G401 (cell line): Measurements from ENCODE around the gene PMEPA1. TPM values are rescaled to one million over a fixed set of nuclear protein-coding genes. Genes with fewer than 3 reads are reported as not detected.

Experiments used
- DNase-seq: peaks from one replicate; pipeline ENCODE4 v3.0.0-alpha.2; 2015; ENCODE audit warnings: low spot score
- in situ Hi-C: cut with HindIII; loops from 2 replicates; pipeline ENCODE4 v1.10.0; 2016; ENCODE audit warnings: low sequenced_read_pairs, mixed read lengths
- total RNA-seq: library from RNA; depleted of rRNA; stranded (reverse); fragments of >200 nt; shearing (Covaris generic); gene quantifications from 2 replicates; pipeline ENCODE4 v1.2.3, GENCODE V29; 2014; rRNA removed

PMEPA1 gene, protein sequence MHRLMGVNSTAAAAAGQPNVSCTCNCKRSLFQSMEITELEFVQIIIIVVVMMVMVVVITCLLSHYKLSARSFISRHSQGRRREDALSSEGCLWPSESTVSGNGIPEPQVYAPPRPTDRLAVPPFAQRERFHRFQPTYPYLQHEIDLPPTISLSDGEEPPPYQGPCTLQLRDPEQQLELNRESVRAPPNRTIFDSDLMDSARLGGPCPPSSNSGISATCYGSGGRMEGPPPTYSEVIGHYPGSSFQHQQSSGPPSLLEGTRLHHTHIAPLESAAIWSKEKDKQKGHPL
- total RNA-seq = 0.49 and 0.58 TPM in 2 replicates

DNA sequence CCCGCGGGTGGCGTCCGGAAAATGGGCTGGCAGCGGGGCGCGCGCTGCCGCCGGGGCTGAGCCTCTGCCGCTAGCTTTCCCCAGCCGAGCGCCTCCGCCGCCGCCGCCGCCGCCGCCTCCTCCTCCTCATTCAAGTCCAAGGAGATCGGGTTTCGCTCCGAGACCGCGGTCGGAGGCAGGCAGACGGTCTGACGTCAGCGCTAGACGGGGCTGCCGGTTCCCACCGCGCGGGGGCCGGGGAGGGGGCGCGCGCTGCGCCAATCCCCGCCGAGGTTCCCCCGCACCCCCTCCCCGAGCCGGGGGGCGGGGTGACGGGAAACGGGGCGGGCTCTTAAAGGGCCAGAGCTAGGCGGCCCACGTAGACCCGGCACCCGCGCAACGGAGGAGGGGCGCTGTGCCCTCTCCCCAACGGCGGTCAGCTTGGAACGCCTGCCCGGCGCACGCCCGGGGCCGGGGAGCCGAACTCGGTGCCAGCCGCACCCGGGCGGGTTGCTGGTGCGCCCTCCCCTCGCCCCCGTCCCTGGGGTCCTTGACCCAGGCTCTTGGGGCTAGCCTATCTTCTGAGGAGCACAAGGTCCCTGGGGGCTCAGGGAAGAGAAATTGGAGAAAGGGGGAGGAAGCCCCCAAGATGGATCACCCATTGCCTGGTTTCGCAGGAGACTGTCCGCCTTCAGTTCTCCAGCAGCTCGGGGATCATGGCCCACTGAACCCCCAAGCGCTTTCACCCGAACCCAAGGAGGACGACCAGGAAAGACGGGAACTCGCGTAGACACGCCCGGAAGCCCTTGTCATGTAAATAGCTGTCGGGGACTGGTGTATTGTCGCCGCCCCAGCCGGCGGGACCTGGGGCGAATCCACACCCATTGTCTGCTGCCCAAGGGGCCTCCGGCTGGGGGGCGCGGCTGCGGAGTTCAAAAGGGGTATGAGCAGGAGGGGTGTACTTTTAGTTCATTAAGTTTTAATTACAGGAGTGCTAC, at the start of gene PMEPA1:
Gene PMEPA1, minus strand, starts transcription at position 193 of the 977 bp plus-strand sequence. CDS start 433 bp downstream, outside the sequence.
- in situ Hi-C loops = no loop called here
- DNase-seq = peak; percentile 38

DNA sequence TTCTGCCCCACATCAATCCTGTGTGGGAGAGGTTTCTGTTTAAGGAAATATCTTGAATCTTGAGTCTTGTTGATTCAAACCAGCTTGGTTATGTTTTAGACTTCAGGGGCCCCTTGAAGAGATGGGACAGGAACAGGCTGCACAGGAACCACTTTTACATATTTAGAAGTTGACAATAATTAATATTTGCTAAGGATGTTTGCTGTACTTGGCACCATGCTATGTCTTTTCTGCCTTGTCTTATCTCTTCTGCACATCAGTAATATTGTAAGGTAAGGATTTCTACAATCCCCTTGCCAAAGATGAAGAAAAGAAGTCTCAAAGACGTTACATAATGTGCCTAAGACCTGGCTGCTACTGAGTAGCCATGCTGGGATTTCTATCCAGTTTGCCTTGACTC, 48.0 kb upstream of the PMEPA1 start:
- no peak for DNase-seq
- in situ Hi-C loops = no loop called here

DNA sequence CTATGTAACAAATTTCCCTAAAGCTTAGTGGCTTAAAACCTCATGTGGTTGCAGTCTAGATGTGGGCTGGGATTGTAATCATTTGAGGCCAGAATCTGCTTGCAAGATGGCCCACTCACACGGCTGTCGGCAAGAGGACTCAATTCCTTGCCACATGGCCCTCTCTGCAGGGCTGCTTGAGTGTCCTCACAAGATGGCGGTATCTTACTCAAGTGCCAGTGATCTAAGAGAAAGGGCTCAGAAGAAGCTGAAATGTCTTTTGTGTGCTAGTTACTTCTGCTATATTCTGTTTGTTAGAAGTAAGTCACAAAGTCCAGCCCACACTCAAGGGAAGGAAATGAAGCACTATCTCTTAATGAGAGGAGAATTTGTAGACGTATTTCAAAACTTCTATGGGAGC, 47.1 kb upstream of the PMEPA1 start:
- in situ Hi-C loops = no loop called here
- no peak for DNase-seq

DNA sequence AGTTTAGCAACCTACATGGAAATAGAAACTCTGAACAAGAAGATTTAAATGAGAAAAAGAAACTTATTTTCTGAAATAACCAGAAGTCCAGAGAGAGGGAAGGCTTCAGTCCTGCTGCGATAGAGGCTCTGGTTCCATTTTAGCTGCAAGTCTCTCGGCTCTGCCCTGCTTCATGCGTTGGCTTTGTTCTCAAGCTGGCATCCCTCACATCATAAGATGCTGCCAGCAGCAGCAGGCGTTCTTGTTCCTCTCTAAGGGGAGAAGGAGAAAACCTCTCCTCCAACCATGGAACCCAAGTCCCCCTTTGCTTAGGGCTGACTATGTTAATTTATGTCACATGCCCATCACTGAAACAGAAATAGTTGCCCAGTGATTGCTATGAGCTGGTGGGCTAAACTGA, 46.4 kb upstream of the PMEPA1 start:
- no peak for DNase-seq
- in situ Hi-C loops = no loop called here

DNA sequence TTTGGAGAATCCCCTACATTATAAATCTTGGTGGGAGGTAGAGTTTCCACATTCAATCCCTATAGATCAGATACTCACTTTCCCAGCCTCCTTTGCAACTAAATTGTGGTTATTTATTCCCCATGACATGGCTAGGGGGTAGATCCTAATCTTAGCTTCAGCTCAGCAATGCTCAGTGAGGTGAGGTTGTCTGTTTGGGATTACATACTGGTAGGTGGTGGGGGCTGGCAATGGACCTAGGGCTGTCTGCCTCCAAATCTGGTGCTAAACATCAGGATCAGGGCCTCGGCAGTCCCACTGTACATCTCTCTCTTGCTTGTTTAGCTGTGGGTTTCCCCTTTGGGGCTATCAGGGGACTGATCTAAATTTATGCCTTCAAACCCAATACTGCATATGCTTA, 45.8 kb upstream of the PMEPA1 start:
- in situ Hi-C loops = no loop called here

DNA sequence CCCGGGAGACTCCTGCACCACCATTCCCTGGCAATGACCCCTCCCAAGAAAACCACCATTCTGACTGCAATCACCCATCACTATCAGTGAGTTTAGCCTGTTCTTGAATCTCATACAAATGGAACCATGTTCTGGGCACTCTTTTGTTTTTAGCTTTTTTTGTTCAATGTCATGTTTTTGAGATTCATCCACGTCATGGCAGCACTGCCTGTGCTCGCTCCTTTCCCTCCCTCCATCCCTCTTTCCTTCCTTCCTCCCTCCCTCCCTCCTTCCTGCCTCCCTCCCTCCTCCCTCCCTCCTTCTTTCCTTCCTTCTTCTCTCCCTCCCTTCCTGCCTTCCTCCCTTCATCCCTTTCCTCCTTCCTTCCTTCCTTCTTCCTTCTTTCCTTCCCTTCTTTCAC, 44.4 kb upstream of the PMEPA1 start:
- in situ Hi-C loops = no loop called here
- no peak for DNase-seq

More for the DNA sequence above, 45.8 kb upstream of the PMEPA1 start:
- no peak for DNase-seq

DNA sequence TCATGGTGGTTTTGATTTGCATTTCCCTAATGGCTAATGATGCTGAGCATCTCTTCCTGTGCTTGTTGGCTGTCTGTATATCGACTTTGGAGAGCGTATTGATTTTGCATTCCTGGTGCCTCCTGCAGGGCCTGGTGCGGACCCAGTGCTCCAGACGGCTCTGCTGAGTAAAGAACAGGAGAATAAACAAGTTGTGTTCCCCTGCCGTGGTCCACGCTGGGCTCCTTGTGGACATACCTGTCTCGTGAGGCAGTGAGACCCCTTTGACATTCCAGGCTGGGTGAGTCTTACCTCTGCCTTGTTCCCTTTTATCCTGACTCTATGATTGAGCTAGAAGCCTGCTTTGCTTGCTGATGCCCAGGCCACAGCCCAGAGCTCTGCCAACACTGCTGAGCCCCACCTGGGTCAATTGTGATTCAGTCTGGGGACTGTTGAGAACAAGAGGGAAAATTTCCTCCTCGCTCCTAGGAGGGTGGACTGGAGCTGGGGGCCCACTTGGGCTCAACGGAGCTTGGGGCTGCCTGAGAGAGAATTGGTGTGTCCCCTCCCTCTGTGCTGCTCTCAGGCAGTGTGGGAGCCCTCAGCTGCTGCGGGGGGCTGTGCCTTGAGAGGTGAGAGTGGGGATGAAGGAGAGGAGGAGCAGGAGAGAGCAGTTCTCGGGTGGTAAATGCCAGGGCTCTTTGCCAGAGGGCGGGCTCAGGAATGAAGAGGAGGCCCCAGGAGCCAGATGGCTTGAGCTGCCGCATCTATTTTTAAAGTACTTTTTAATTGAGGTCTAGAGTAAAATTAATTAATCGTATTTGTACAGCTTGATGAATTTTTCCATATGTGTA, 43.7 kb upstream of the PMEPA1 start:
- in situ Hi-C loops = no loop called here
- no peak for DNase-seq

DNA sequence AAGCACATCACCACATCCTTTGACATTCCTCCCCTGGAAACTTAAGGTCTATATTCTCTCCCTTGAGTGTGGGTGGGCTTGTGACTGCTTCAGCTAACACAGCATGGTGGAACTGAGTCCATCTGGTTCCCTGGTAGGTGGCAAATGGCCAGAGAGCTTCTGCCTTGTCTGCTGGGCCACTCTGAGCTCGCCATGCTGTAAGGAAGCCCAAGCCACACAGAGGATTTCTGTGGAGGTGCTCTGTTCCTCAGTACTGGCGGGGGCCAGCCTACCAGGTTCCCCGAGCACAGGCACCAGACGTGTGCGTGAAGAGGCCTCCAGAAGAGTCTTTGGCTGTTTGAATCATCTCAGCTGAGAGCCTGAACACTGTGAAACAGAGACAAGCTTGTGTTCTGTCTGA, 41.6 kb upstream of the PMEPA1 start:
- in situ Hi-C loops = no loop called here

DNA sequence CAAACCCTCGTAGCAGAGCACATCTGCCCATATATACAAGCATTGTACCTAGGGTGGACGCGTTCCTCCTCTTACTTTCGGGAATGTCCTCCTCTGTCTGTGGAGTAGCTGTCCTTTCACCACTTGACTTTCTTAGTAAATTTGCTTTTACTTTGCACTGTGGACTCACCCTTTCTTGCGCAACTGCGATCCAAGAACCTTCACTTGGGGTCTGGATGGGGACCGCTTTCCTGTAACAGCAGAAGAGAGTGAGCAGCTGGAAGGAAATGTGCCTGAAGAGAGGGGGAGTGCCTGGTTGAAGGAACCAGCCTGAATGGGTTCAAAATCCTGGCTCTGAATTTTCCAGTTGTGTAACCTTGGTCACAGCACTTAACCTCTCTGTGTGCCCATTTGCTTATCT, 40.1 kb upstream of the PMEPA1 start:
- no peak for DNase-seq
- in situ Hi-C loops = no loop called here

More for the DNA sequence above, 41.6 kb upstream of the PMEPA1 start:
- no peak for DNase-seq

DNA sequence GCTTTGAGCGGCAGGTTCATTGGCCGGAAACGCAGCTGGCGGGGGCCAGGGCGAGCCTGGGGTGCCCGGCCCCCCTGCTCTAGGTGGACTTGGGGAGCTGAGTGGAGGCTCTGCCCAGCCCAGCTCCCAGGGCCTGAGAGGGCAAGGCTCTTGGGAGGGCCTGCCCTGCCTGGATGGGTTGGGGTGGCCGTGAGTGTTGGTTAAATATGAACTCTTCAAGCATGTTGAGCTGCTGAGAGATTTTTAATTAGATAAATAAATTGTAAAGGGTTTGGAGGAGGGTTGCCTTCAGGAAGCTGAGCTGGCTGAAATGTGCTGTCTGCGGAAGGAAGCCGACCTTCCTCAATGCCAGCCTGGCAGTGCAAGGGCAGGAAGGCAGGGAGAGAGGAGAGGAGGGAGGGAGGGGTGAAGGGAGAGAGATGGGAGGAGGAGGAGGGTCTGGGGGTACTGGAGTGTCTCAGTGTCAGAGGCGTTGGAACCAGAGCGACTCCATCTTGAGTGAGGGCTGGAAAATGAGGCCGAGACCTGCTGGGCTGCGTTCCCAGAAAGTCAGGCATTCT, 39.4 kb upstream of the PMEPA1 start:
- in situ Hi-C loops = no loop called here
- no peak for DNase-seq

DNA sequence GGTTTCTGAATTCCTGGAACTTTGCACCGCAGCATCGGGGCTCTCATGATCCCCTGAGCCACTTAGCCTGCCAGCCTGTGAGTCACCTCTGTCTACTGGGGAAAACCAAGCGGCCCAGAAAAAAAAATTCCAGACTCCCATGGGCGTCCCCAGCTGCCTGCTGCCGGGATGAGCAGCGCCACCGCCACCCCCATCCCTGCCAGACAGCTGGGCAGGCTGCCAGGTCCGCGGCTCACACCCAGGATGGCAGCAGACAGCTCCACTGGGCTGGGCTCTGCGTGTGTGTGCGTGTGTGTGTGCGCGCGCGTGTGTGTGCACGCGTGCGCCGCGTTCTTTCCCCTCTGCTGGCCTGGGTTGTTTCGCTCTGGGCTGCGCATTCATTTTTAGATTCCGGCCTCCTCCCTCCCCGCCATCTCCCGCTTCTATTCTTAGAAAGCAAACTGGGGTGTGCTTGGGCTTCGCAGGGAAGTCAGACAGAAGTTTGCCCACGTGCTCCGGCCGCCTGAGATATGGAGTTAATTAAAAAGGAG, 38.9 kb upstream of the PMEPA1 start:
- DNase-seq = no peak
- in situ Hi-C loops = no loop called here

DNA sequence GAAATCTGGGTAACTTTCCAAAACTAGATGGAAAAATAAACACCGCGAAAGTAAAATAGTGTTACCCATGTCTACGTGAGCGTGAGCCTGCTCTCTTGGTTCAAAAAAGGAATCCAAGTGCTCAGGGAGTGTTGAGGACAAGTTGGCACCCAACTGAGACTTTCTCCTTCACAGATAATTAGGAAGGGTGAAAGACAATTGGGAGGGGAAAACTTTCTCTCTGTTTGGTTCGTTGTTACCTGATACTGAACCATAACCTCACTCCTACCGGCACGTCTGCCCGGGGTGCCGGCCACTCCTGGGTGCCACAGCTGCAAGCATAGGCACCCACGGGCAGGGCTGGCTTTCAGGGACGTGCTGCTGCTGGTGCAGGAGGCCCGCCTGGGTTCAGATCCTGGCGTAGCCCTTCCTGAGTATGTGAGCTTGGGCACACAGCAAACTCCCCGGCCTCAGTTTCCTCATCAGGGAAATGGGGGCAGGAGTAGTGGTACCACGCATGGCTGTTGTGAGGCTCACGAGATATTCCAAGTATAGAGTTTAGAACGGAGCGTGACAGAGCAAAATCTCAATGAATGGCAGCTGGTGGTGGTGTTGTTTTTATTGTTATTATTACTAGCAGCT, 38.2 kb upstream of the PMEPA1 start:
- no peak for DNase-seq
- in situ Hi-C loops = no loop called here

DNA sequence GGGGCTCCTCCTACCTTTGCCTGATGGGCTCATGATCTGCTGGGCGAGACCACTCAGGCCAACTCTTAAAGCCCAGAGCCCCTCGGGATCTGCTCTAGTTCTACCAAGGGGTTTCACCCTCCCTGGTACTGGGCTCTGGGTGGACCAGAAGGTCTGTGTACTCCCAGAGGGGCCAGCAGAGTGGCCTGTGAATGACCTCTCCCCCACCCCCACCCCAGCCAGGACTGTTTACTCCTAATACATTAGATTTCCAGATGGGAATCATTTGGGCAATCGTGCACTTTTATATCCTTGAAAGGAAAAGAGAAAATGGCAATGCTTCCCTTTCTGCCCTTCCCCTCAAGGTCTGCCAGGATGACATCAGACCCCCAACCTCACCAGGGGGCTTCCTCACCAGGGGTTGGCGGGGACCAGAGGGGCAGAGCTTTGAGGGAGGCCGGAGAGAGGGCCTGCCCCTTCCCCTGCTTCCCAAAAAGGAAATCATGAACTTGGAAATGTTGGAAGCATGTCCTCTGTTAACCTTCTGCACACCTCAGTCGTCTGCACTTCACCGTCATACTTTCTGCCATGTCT, 37.1 kb upstream of the PMEPA1 start:
- no peak for DNase-seq
- in situ Hi-C loops = no loop called here

DNA sequence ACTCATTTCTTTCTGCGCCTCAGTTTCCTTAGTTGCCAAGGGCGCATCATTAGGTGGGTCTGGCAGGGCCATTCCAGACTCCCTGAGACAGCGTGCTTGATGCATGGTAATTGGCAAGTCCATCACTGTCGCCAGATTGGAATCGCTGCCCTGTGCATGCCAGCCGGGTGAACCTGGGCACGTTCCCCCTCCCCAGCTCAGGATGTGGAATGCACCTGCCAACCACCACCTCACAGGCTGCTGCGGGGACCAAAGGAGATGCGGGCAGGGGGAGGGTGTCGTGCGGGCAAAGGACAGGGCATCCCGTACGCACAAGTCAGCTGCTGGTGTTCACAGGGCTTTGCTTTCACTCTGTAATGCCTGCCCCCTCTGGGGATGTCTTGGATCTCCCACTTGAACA, 36.4 kb upstream of the PMEPA1 start:
- in situ Hi-C loops = no loop called here
- DNase-seq = no peak

DNA sequence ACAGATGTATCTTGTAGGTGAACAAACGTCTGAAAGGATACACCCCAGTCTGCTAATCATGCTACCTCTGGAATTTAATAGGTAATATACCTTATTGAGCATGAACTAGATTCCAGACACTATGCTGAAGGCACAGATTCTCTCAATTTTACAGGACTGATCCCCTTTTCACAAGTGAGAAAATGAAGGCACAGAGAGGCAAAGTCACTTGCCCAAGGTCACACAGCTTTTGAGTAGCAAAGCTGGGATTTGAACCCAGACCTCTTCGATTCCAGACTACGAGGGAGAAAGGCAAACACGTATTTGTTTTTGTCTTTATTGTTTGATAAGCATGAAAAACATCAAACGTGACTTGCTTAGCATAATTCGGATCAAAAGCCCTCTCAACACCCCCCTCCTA, 34.4 kb upstream of the PMEPA1 start:
- no peak for DNase-seq
- in situ Hi-C loops = no loop called here

DNA sequence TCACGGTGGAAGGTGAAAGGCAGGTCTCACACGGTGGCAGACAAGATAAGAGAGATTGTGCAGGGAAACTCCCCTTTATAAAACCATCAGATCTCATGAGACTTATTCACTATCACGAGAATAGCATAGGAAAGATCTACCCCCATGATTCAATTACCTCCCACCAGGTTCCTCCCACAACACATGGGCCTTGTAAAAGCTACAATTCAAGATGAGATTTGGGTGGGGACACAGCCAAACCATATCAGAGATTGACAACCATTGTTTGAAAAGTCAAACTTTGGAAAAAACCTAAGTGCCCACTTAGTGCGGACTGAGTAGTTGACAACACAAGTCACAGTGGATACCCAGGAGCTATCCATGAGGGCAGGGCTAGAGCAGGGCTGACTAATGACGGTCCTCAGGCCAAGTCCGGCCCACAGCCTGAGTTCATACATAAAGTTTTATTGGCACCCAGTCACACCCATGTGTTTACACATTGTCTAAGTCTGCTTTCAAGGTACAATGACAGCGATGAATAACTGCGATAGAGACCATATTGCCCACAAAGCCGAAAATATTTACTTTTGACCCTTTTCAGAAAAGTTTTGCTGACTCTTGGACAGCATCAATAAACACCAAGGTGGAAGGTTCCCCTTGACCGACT, 33.8 kb upstream of the PMEPA1 start:
- DNase-seq = no peak
- in situ Hi-C loops = no loop called here

DNA sequence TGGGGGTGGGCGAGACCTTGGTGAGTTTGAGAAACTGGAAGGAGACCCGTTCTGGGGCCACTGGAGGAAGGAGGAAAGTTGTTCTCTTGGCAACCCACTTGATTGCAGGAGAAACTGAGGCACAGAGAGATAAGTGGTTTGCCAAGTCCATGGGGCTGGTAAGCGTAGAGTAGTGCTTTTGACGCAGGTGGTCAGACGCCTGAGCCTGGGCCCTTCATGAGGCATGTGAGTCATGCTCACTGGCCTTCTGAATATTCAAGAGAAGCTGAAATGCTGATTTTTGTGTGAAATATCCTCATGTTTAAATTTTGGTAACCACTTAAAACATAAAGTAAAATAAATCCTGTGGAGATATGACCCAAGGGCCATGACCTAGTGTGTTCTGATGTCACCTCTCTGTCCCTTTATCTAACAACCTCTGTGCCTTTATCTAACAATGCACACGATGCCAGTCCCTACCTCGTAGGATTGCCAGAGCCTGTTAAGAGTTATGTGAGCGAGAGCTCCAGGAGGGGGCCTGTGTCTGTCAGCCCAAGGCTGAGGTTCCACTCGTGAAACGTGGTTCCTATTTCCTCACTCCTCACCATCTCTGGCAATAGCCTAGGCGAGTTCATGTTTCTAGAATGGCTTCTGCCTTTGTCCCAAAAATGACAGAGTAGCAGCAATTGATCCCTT, 32.8 kb upstream of the PMEPA1 start:
- in situ Hi-C loops = no loop called here
- DNase-seq = no peak
